Fibroblast of mammary gland (primary cell): ENCODE data around the gene MRPL21.

ENCODE experiments used
- DNase-seq: peaks from one replicate; pipeline ENCODE4 v3.0.0-alpha.2; 2010; ENCODE audit warnings: low read depth
- H3K4me3 ChIP-seq: 2 replicates; pipeline ENCODE4 v1.5.1; 2011; ENCODE audit warnings: low read depth, mild to moderate bottlenecking, low read length, moderate library complexity; ENCODE audit not compliant: control insufficient read depth
- TF ChIP-seq, protein P1 (sequence below): conservative IDR thresholded peaks from 2 replicates; pipeline ENCODE4 v1.5.1; 2011; ENCODE audit warnings: low read depth, low read length, inconsistent platforms; ENCODE audit not compliant: control insufficient read depth, insufficient read depth

MRPL21 gene

GRCh38 chr11:68935516-68936357, 32.1 kb upstream of the MRPL21 start:
- no peak overlapping the region for H3K4me3 ChIP-seq
- TF ChIP-seq, protein P1, sequence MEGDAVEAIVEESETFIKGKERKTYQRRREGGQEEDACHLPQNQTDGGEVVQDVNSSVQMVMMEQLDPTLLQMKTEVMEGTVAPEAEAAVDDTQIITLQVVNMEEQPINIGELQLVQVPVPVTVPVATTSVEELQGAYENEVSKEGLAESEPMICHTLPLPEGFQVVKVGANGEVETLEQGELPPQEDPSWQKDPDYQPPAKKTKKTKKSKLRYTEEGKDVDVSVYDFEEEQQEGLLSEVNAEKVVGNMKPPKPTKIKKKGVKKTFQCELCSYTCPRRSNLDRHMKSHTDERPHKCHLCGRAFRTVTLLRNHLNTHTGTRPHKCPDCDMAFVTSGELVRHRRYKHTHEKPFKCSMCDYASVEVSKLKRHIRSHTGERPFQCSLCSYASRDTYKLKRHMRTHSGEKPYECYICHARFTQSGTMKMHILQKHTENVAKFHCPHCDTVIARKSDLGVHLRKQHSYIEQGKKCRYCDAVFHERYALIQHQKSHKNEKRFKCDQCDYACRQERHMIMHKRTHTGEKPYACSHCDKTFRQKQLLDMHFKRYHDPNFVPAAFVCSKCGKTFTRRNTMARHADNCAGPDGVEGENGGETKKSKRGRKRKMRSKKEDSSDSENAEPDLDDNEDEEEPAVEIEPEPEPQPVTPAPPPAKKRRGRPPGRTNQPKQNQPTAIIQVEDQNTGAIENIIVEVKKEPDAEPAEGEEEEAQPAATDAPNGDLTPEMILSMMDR = no peak
- no peak for DNase-seq

DNA sequence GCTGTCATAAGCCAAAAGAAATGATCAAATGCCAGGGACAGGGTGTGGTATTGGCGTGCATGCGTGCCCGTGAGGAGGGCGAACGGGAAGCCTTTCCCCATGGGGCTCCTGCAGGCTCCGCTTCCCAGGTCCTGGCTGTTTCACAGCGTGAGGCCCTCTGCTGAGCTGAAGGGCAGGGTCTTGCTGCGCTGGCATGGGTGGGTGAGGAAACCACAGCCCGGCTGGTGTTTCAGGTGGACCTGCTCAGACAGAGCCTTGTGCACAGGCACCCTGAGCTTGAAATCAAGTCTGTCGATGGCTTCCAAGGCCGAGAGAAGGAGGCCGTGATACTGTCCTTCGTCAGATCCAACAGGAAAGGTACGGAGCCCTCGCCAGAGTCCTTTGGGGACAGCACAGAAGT, 31.4 kb upstream of the MRPL21 start:
- no peak for DNase-seq
- TF ChIP-seq, protein P1 = no peak

GRCh38 chr11:68934666-68935065, 31.0 kb upstream of the MRPL21 start:
- TF ChIP-seq, protein P1 = no peak
- no peak overlapping the region for H3K4me3 ChIP-seq
- no peak for DNase-seq

More for the DNA sequence above, 31.4 kb upstream of the MRPL21 start:
- no peak overlapping the region for H3K4me3 ChIP-seq

DNA sequence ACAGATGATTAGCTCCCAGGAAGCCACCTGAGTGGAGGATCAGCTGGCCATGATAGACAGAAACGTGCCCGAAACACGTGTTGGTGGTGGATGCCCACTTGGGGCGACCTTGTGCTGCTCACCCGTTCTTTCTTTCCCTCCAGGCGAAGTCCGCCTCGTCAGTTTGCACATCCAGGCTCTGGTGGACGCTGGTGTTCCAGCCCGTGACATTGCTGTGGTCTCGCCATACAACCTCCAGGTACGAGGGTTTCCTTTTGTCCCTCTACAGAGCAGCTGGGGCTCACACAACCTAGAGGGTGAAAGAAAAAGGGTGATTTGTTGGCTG, 30.7 kb upstream of the MRPL21 start:
- TF ChIP-seq, protein P1 = no peak
- DNase-seq = no peak
- no peak overlapping the region for H3K4me3 ChIP-seq

DNA sequence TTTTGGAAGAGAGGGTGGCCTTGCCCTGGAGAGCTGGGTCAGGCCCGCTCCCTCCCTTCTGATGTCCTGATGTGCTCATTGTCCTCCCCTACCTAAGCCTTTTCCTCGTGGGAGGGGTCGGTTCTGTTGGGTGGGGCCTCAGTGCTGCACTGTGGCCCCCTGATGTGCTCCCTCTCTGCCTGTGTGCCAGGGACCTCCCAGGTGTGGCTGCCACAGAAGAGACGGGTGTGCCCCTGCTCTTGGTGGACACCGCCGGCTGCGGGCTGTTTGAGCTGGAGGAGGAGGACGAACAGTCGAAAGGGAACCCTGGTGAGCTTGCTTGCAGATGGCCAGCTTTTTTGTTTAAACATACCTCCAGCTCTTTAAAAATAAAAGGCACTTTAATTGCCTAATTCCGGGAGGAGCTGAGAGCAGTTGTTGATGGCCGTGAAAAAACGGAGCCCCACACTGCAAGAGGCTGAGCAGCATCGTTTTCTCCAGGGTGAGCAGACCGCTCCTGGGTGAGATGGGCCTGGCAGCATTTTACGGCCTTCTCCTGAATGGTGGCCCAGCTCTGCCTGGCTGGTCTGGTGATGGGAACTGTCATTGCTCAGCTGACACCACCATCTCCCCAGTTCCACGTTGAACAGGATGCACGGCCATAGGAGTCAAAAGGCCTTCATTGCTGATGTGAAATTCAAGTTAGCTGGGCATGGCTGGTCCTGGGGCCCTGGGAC, 30.1 kb upstream of the MRPL21 start:
- TF ChIP-seq, protein P1 = no peak
- no peak for DNase-seq
- no peak overlapping the region for H3K4me3 ChIP-seq

DNA sequence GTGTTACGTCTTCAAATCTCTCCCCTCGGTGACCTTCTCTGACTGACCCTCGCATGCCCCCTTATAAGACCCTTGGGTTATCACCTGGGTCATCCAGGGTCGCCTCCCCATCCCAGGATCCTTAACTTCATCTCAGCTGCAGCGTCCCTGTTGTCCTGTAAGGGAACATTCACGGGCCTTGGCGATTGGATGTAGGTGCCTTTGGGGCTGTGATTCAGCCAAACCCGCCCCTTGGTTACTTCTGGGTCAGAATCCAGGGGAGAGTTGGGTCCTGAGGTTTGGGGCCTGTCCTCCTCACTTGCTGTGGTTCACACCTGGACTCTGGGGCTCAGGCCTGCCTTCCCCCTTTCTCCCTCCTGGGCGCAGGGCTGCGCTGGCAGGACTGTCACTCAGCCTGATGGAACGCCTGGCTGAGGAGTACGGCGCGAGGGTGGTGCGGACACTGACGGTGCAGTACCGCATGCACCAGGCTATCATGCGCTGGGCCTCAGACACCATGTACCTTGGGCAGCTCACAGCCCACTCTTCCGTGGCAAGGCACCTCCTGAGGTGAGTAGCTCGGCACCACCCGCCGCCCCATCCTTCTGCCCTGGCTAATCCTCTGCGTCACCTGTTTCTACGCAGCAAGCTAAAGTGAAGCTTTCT, 29.4 kb upstream of the MRPL21 start:
- TF ChIP-seq, protein P1 = no peak
- no peak overlapping the region for H3K4me3 ChIP-seq
- no peak for DNase-seq
